ENCODE data around the gene SP7. TPM values are rescaled to one million over a fixed set of nuclear protein-coding genes. Genes with fewer than 3 reads are reported as not detected.

The SP7 gene
- total and polyA plus RNA-seq, 10 of the 15 experiments (the other 5 are each of a cell fraction or from before 2014, with no cell fraction given): 0.05 to 0.11 TPM; not detected in 8

GRCh38 chr12:53279888-53280498 is 56.2 kb downstream of the SP7 start (continued):
- TF ChIP-seq ZNF592 (IDR thresholded peaks at IDR 0.05) (no peak), IRF5 (IDR thresholded peaks at IDR 0.05; ENCODE audit: borderline replicate concordance) (no peak), EZH2 (IDR thresholded peaks at IDR 0.05; ENCODE audit: borderline replicate concordance, control insufficient read depth, low read depth, low read length) (no peak)

DNA sequence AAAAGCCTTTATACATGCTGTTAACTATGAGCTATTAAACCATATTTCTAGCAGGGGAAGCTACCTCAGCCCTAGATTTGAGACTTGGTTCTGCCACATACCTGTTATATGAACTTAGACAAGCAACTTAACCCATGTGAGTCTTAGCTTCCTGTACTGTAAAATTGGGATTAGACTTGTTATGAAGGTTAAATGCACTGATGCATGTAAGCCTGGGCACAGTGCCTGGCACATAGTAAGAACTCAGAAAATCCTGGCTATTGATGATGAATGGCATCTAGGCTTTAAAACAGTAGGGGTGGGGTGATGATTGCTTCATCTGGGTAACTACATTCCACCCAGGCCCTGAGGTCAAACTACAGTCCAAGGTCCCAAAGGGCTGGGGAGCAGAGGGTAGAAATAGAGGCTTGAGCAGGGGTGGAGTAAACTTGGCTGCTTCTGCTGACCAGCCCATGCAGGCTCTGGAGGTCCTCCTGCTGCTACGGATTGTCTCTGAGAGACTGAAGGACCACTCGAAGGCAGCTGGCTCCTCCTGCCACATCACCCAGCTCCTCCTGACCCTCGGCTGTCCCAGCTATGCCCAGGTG is 56.8 kb downstream of the SP7 start:
- intact Hi-C loops (cut with micrococcal nuclease; ENCODE audit: unreplicated experiment): no loop called here
- WGBS (ENCODE audit: insufficient coverage, insufficient replicate concordance, low lambda C conversion rate, missing lambda C conversion rate): 75% methylated on average over 3 of the region's 3 CpGs
- Histone ChIP-seq H2AFZ (ENCODE audit: control insufficient read depth, low read depth, low read length) (no peak overlapping the region), H3K4me2 (ENCODE audit: control insufficient read depth, insufficient read depth) (no peak overlapping the region), H3K4me1 (ENCODE audit: control insufficient read depth, insufficient read depth, low read length) (no peaks in the 10 kb centered on the region), H3K27me3 (replicated peaks in 1 of 2; ENCODE audit: control insufficient read depth in 2 of 2, insufficient read depth in 2 of 2, low read length in 1 of 2) (no peaks in the 10 kb centered on the region), H3K4me3 (no peak overlapping the region), H3K9me3 (replicated peaks; ENCODE audit: control insufficient read depth, insufficient read depth, low read length) (no peaks in the 10 kb centered on the region), H3K36me3 (ENCODE audit: control insufficient read depth in 2 of 2, insufficient read depth in 2 of 2, low read length in 1 of 2) (peaks cover 29 to 34% of the 10 kb centered on the region in 2 experiments), H3K79me2 (ENCODE audit: control insufficient read depth, insufficient read depth, low read length) (no peaks in the 10 kb centered on the region), H3K9ac (ENCODE audit: control insufficient read depth, insufficient read depth, low read length) (no peak overlapping the region), H4K20me1 (ENCODE audit: control insufficient read depth, insufficient read depth) (no peaks in the 10 kb centered on the region), H3K27ac (ENCODE audit: control insufficient read depth, insufficient read depth) (no peak overlapping the region)
- no peak for ATAC-seq
- BruUV-seq (replicated peaks): no TSS peak
- no peak for FAIRE-seq
- no peak for DNase-seq (ENCODE audit: low read depth, low spot score)
- ChIA-PET CTCF (interaction anchor here (1.3 to 3.5 kb wide), 6 partner anchors 10 to 121 kb away, joined by 4 to 17 read pairs (median 8); no protein-coding TSS in a partner anchor), RAD21 (ENCODE audit: unreplicated experiment) (interaction anchor here (0.8 kb wide), 1 partner anchor 59 kb away, joined by 3 read pairs; no protein-coding TSS in a partner anchor), POLR2A (interaction anchor here (0.9 to 1.3 kb wide), 2 partner anchors 12 to 25 kb away, joined by 3 to 4 read pairs; partner anchors contain the start of gene ESPL1), SMC1A (ENCODE audit: uncharacterized antibody, unreplicated experiment) (interaction anchor here (1.1 to 2.2 kb wide), 3 partner anchors 12 to 97 kb away, joined by 3 to 6 read pairs (median 5); partner anchors contain the start of gene ESPL1)
- in situ Hi-C loops (cut with MboI): no loop called here
- TF ChIP-seq CBX3 (IDR thresholded peaks at IDR 0.05; ENCODE audit: borderline replicate concordance, low read depth) (no peak), ZSCAN29 (IDR thresholded peaks at IDR 0.05) (no peak), BCL3 (IDR thresholded peaks at IDR 0.05; ENCODE audit: borderline replicate concordance, insufficient read depth, low read depth, low read length, poor library complexity, severe bottlenecking) (no peak), BHLHE40 (IDR thresholded peaks at IDR 0.05; ENCODE audit: borderline replicate concordance in 1 of 2, low read depth in 2 of 2, low read length in 1 of 2) (no peak), MXI1 (IDR thresholded peaks at IDR 0.05; ENCODE audit: low read depth, low read length) (no peak), ATF7 (IDR thresholded peaks at IDR 0.05; ENCODE audit: low read depth) (no peak), TBL1XR1 (IDR thresholded peaks at IDR 0.05; ENCODE audit: low read depth, low read length) (no peak), TCF3 (IDR thresholded peaks at IDR 0.05; ENCODE audit: borderline replicate concordance, insufficient read depth, low read depth, low read length) (no peak)
- TF ChIP-seq, protein P1, sequence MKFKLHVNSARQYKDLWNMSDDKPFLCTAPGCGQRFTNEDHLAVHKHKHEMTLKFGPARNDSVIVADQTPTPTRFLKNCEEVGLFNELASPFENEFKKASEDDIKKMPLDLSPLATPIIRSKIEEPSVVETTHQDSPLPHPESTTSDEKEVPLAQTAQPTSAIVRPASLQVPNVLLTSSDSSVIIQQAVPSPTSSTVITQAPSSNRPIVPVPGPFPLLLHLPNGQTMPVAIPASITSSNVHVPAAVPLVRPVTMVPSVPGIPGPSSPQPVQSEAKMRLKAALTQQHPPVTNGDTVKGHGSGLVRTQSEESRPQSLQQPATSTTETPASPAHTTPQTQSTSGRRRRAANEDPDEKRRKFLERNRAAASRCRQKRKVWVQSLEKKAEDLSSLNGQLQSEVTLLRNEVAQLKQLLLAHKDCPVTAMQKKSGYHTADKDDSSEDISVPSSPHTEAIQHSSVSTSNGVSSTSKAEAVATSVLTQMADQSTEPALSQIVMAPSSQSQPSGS (IDR thresholded peaks at IDR 0.05; ENCODE audit: low read length): no peak
